PC-3 (cell line): Measurements from ENCODE around the gene ADK. TPM values are rescaled to one million over a fixed set of nuclear protein-coding genes. Genes with fewer than 3 reads are reported as not detected.

ENCODE experiments used
- ATAC-seq: fragments of 200-7000 bp; cut with Tn5 transposase; 2 replicates; pipeline ENCODE4 v1.9.1; 2020; ENCODE audit warnings: mild to moderate bottlenecking, moderate library complexity
- BruUV-seq: library from RNA; stranded (reverse); fragments of 400-500 nt; replicated peaks from 2 replicates; lab custom pipeline; 2021; lab: Mats Ljungman, UMichigan
- CTCF ChIA-PET: fragments of 300-600 bp; sonication (Branson Sonifier 250); formaldehyde crosslinking; loops from one replicate; lab custom pipeline; 2022; ENCODE audit warnings: antibody characterized with exemption; lab: Charles Lee
- POLR2A ChIA-PET: fragments of 300-600 bp; sonication (Branson Sonifier 250); formaldehyde crosslinking; loops from one replicate; lab custom pipeline; 2022; ENCODE audit warnings: antibody characterized with exemption; ENCODE audit not compliant: unreplicated experiment; lab: Charles Lee
- DNase-seq: peaks from one replicate; pipeline ENCODE4 v3.0.0-alpha.2; 2015
- H2AFZ ChIP-seq: fragments of 300-600 bp; sonication (generic); 2 replicates; pipeline ENCODE4 v1.6.0; 2016; ENCODE audit warnings: antibody characterized with exemption, low read length
- H3F3A ChIP-seq: fragments of 300-600 bp; sonication (generic); one replicate; pipeline ENCODE4 v1.6.0; 2017; ENCODE audit warnings: antibody characterized with exemption, low read length, control low read depth, mild to moderate bottlenecking; ENCODE audit not compliant: unreplicated experiment
- H3K27ac ChIP-seq: fragments of 300-600 bp; sonication (generic); 2 replicates; pipeline ENCODE4 v1.5.1; 2016; ENCODE audit warnings: mild to moderate bottlenecking, low read length
- H3K27me3 ChIP-seq: fragments of 300-600 bp; sonication (generic); 2 replicates; pipeline ENCODE4 v1.6.1; 2016; ENCODE audit warnings: low read length, mixed read lengths
- H3K36me3 ChIP-seq: fragments of 300-600 bp; sonication (generic); 2 replicates; pipeline ENCODE4 v1.6.1; 2016; ENCODE audit warnings: low read depth, mixed run types, low read length, mixed read lengths
- H3K4me1 ChIP-seq: fragments of 300-600 bp; sonication (generic); 2 replicates; pipeline ENCODE4 v1.5.1; 2016; ENCODE audit warnings: low read length; ENCODE audit not compliant: insufficient read depth
- H3K4me2 ChIP-seq: fragments of 300-600 bp; sonication (generic); 2 replicates; pipeline ENCODE4 v1.6.0; 2016; ENCODE audit warnings: low read length
- H3K4me3 ChIP-seq: fragments of 300-600 bp; sonication (generic); 2 replicates; pipeline ENCODE4 v1.5.1; 2016; ENCODE audit warnings: mild to moderate bottlenecking, low read length, mixed read lengths
- H3K79me2 ChIP-seq: fragments of 300-600 bp; sonication (generic); 2 replicates; pipeline ENCODE4 v1.6.1; 2017; ENCODE audit warnings: low read length, mixed read lengths
- H3K9ac ChIP-seq: fragments of 300-600 bp; sonication (generic); 2 replicates; pipeline ENCODE4 v1.6.0; 2016; ENCODE audit warnings: mild to moderate bottlenecking, low read length
- H3K9me2 ChIP-seq: fragments of 300-600 bp; sonication (generic); replicated peaks from 2 replicates; pipeline ENCODE4 v1.6.1; 2016; ENCODE audit warnings: mixed run types, low read length, mixed read lengths
- H3K9me3 ChIP-seq: fragments of 300-600 bp; sonication (generic); 2 replicates; pipeline ENCODE4 v1.6.1; 2016; ENCODE audit warnings: low read length, mixed read lengths
- H4K20me1 ChIP-seq: fragments of 300-600 bp; sonication (generic); 2 replicates; pipeline ENCODE4 v1.6.1; 2016; ENCODE audit warnings: low read length, mixed read lengths
- EZH2 ChIP-seq: fragments of 300-600 bp; sonication (generic); IDR thresholded peaks from one replicate; pipeline ENCODE4 v1.6.1; 2017; ENCODE audit warnings: antibody characterized with exemption, mild to moderate bottlenecking, low read length; ENCODE audit not compliant: unreplicated experiment
- EZH2phosphoT487 ChIP-seq: fragments of 300-600 bp; sonication (generic); IDR thresholded peaks from 2 replicates; pipeline ENCODE4 v1.6.1; 2018; ENCODE audit warnings: mild to moderate bottlenecking, antibody characterized with exemption, low read length, borderline replicate concordance
- intact Hi-C: fragments of 100-400 bp; cut with micrococcal nuclease; formaldehyde crosslinking; loops from 2 replicates; pipeline ENCODE4 v1.9.0; 2023
- total RNA-seq: library from RNA; depleted of rRNA; stranded (reverse); fragments of >200 nt; gene quantifications from 2 replicates; pipeline ENCODE4 v1.2.3, GENCODE V29; 2014
- TF ChIP-seq, protein P1 (sequence below): fragments of 300-600 bp; sonication (generic); conservative IDR thresholded peaks from 2 replicates; pipeline ENCODE4 v1.5.1; 2017; ENCODE audit warnings: antibody characterized with exemption, low read depth, mild to moderate bottlenecking, low read length

The ADK gene
- total RNA-seq, 1 experiment from 2014 or later: 256 TPM

DNA sequence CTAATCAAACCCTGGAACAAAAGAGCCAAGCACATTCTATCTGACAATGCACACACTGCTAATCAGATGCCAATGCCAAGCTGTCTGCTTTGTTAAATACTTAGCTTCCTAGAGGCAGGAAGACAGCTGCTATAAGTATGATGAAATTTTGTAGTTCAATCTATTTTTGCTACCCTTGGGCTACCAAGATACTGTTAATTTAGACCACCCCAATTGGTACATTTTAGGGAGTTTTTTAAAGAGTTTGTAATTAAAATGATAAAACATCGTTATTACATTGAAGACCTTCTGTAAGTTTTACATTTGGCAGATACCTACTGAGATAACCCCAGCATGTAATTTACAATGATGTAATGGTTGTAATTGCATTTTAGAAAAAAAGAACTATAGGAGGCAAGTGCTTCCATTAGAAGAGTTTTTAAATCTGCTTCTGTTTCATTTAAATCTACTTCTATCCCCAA, 268.5 kb downstream of the ADK start:
- H3K27ac ChIP-seq: no peak overlapping the region
- TF ChIP-seq EZH2phosphoT487: no peak
- TF ChIP-seq, protein P1, sequence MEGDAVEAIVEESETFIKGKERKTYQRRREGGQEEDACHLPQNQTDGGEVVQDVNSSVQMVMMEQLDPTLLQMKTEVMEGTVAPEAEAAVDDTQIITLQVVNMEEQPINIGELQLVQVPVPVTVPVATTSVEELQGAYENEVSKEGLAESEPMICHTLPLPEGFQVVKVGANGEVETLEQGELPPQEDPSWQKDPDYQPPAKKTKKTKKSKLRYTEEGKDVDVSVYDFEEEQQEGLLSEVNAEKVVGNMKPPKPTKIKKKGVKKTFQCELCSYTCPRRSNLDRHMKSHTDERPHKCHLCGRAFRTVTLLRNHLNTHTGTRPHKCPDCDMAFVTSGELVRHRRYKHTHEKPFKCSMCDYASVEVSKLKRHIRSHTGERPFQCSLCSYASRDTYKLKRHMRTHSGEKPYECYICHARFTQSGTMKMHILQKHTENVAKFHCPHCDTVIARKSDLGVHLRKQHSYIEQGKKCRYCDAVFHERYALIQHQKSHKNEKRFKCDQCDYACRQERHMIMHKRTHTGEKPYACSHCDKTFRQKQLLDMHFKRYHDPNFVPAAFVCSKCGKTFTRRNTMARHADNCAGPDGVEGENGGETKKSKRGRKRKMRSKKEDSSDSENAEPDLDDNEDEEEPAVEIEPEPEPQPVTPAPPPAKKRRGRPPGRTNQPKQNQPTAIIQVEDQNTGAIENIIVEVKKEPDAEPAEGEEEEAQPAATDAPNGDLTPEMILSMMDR: no peak
- no peak for TF ChIP-seq EZH2
- no peaks in the 10 kb centered on the region for H3K27me3 ChIP-seq
- BruUV-seq: no TSS peak
- H3K9me2 ChIP-seq: no peaks in the 10 kb centered on the region
- ChIA-PET POLR2A (interaction anchor here (0.6 kb wide), 1 partner anchor 679 kb away, joined by 3 read pairs; no protein-coding TSS in a partner anchor), CTCF (interaction anchor here (0.6 to 1.1 kb wide), 7 partner anchors 10 to 602 kb away, joined by 3 to 5 read pairs (median 3); no protein-coding TSS in a partner anchor)
- no peak overlapping the region for H3K9ac ChIP-seq
- no peak overlapping the region for H2AFZ ChIP-seq
- H3K79me2 ChIP-seq: no peaks in the 10 kb centered on the region
- DNase-seq (no peak), ATAC-seq (no peak)
- no peaks in the 10 kb centered on the region for H4K20me1 ChIP-seq
- no peaks in the 10 kb centered on the region for H3K9me3 ChIP-seq
- no peak overlapping the region for H3K4me2 ChIP-seq
- intact Hi-C loops: loop anchor here (5.0 kb wide), 1 partner anchor 152 kb away; no protein-coding TSS in a partner anchor
- no peak overlapping the region for H3K4me3 ChIP-seq
- H3K36me3 ChIP-seq: no peaks in the 10 kb centered on the region; the same call in 1 of the 2 replicates
- H3K4me1 ChIP-seq: no peaks in the 10 kb centered on the region
- no peaks in the 10 kb centered on the region for H3F3A ChIP-seq

DNA sequence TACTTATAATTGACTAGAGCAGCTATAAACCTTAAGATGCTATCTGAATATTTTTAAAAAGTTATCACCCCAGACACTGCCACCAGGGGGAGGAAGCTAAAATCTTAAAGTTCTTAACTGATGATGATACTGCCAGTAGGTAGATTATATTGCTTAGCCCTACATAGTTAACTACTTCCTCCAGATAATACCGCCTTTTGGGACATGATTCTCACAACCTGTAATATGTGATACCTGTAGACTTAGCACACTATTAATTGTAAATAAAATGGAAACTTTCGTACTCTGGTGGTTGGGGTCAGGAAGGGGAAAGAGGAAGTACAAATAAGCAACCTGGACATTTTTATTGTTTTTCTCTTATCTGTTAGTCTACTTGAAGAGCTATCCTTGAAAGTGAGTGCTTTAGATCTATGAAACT, 268.9 kb downstream of the ADK start:
- Histone ChIP-seq H2AFZ (no peak overlapping the region), H3K79me2 (no peaks in the 10 kb centered on the region), H3K9ac (no peak overlapping the region), H3K27me3 (no peaks in the 10 kb centered on the region), H3K27ac (no peak overlapping the region), H3K4me2 (no peak overlapping the region), H3K9me2 (no peaks in the 10 kb centered on the region), H3F3A (no peaks in the 10 kb centered on the region), H3K4me3 (no peak overlapping the region), H3K9me3 (no peaks in the 10 kb centered on the region), H3K36me3 (no peaks in the 10 kb centered on the region; the same call in 1 of the 2 replicates), H4K20me1 (no peaks in the 10 kb centered on the region), H3K4me1 (no peaks in the 10 kb centered on the region)
- POLR2A ChIA-PET: interaction anchor here (0.6 kb wide), 1 partner anchor 678 kb away, joined by 3 read pairs; no protein-coding TSS in a partner anchor
- DNase-seq: peak; percentile 92
- TF ChIP-seq EZH2phosphoT487: no peak
- TF ChIP-seq, protein P1: peak; percentile 99
- TF ChIP-seq EZH2: no peak
- CTCF ChIA-PET: interaction anchor here (0.6 to 1.1 kb wide), 7 partner anchors 10 to 601 kb away, joined by 3 to 5 read pairs (median 3); no protein-coding TSS in a partner anchor
- intact Hi-C loops: loop anchor here (1.0 to 5.0 kb wide), 2 partner anchors 153 to 602 kb away; no protein-coding TSS in a partner anchor
- no TSS peak for BruUV-seq
- peak; percentile 70 for ATAC-seq

DNA sequence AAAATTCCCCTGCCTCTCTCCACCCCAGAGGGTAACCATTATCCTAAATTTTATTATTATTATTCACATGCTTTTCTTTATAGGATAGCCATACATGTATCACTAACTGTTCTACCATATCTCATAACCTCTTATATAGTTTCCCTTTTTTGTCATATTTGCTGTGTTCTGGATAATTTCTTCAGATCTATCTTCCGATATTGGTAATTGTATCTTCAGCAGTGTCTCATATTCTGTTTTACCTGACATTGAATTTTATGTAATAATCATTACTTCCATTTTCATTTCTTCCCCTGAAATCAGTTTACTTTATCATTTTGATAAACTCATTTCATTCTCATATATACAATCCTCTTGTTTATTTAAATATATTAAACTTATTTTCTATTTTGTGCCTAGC, 273.5 kb downstream of the ADK start:
- no peak overlapping the region for H2AFZ ChIP-seq
- H3K9ac ChIP-seq: no peak overlapping the region
- no peaks in the 10 kb centered on the region for H3K27me3 ChIP-seq
- ATAC-seq (no peak), DNase-seq (no peak)
- H3K9me3 ChIP-seq: no peaks in the 10 kb centered on the region
- TF ChIP-seq, protein P1: no peak
- TF ChIP-seq EZH2: no peak
- no peak for TF ChIP-seq EZH2phosphoT487
- H3K4me1 ChIP-seq: no peaks in the 10 kb centered on the region
- no peaks in the 10 kb centered on the region for H3F3A ChIP-seq
- H3K9me2 ChIP-seq: no peaks in the 10 kb centered on the region
- no peak overlapping the region for H3K4me3 ChIP-seq
- CTCF ChIA-PET: interaction anchor here (0.6 kb wide), 1 partner anchor 343 kb away, joined by 3 read pairs; no protein-coding TSS in a partner anchor
- H4K20me1 ChIP-seq: no peaks in the 10 kb centered on the region
- no peaks in the 10 kb centered on the region for H3K79me2 ChIP-seq
- peaks cover 4% of the 10 kb centered on the region; the same call in 1 of the 2 replicates for H3K36me3 ChIP-seq
- H3K4me2 ChIP-seq: no peak overlapping the region
- no peak overlapping the region for H3K27ac ChIP-seq
- no TSS peak for BruUV-seq
- POLR2A ChIA-PET: no interaction called here
- intact Hi-C loops: no loop called here
